ENCODE results near the gene HSPA1L.
"Not testable (repeated sequence)": the region's sequence is repeated elsewhere in the genome, so short reads cannot be mapped to it uniquely, and the experiment has no call there.

HSPA1L gene

DNA sequence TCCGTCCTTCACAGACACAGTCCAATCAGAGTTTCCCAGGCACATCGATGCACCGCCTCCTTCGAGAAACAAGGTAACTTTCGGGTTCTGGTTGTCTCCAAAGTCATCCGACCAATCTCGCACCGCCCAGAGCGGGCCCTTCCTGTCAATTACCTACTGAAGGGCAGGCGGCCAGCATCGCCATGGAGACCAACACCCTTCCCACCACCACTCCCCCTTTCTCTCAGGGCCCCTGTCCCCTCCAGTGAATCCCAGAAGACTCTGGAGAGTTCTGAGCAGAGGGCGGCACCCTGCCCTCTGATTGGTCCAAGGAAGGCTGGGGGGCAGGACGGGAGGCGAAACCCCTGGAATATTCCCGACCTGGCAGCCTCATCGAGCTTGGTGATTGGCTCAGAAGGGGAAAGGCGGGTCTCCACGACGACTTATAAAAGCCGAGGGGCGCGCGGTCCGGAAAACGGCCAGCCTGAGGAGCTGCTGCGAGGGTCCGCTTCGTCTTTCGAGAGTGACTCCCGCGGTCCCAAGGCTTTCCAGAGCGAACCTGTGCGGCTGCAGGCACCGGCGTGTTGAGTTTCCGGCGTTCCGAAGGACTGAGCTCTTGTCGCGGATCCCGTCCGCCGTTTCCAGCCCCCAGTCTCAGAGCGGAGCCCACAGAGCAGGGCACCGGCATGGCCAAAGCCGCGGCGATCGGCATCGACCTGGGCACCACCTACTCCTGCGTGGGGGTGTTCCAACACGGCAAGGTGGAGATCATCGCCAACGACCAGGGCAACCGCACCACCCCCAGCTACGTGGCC lies 12.4 kb upstream of the HSPA1L start, which contains the start of gene HSPA1B:
Gene HSPA1B, plus strand, starts transcription at position 453 of the 794 bp plus-strand sequence. Its CDS starts 213 bp downstream, at position 666.
- TF ChIP-seq ZNF70 (CRISPR knock-in tag; IDR thresholded peaks at IDR 0.05) (no peak), RARB (CRISPR knock-in tag; IDR thresholded peaks at IDR 0.05) (no peak), ZFP3 (CRISPR knock-in tag; IDR thresholded peaks at IDR 0.05) (no peak), ZFP30 (CRISPR knock-in tag; IDR thresholded peaks at IDR 0.05) (no peak), ESRRG (CRISPR knock-in tag; IDR thresholded peaks at IDR 0.05) (no peak), PPARA (CRISPR knock-in tag; IDR thresholded peaks at IDR 0.05; ENCODE audit: borderline replicate concordance) (no peak)
- TF ChIP-seq, protein P1, sequence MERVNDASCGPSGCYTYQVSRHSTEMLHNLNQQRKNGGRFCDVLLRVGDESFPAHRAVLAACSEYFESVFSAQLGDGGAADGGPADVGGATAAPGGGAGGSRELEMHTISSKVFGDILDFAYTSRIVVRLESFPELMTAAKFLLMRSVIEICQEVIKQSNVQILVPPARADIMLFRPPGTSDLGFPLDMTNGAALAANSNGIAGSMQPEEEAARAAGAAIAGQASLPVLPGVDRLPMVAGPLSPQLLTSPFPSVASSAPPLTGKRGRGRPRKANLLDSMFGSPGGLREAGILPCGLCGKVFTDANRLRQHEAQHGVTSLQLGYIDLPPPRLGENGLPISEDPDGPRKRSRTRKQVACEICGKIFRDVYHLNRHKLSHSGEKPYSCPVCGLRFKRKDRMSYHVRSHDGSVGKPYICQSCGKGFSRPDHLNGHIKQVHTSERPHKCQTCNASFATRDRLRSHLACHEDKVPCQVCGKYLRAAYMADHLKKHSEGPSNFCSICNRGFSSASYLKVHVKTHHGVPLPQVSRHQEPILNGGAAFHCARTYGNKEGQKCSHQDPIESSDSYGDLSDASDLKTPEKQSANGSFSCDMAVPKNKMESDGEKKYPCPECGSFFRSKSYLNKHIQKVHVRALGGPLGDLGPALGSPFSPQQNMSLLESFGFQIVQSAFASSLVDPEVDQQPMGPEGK (CRISPR knock-in tag; IDR thresholded peaks at IDR 0.05; ENCODE audit: borderline replicate concordance): no peak
- peak; percentile 90 for ATAC-seq

DNA sequence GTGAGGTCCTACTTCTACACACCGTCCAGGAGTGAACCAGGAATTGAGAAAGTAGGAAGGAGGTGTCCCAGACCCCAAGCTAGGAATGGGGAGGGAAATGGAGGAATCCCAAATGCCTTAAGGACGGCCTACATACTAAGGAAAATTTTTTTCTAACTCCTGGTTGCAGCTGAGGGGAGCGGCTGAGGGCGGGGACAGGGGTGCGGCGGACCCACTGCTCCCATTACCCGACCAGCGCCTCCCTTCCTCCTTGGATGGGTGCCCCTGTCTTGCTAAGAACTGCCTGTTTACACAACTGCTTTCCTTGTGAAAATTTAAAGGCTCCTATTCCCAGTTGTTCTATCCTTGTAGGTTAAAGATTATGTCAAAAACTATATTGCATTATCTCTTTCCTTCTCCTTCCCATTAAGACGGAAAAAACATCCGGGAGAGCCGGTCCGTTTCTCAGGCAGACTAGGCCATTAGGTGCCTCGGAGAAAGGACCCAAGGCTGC lies 11.8 kb upstream of the HSPA1L start:
- no peak for TF ChIP-seq ESRRG (CRISPR knock-in tag; IDR thresholded peaks at IDR 0.05)
- TF ChIP-seq ZFP30 (CRISPR knock-in tag; IDR thresholded peaks at IDR 0.05): no peak
- TF ChIP-seq, protein P2, sequence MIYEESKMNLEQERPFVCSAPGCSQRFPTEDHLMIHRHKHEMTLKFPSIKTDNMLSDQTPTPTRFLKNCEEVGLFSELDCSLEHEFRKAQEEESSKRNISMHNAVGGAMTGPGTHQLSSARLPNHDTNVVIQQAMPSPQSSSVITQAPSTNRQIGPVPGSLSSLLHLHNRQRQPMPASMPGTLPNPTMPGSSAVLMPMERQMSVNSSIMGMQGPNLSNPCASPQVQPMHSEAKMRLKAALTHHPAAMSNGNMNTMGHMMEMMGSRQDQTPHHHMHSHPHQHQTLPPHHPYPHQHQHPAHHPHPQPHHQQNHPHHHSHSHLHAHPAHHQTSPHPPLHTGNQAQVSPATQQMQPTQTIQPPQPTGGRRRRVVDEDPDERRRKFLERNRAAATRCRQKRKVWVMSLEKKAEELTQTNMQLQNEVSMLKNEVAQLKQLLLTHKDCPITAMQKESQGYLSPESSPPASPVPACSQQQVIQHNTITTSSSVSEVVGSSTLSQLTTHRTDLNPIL (CRISPR knock-in tag; IDR thresholded peaks at IDR 0.05; ENCODE audit: low read depth): no peak
- no peak for TF ChIP-seq GLIS3 (CRISPR knock-in tag; IDR thresholded peaks at IDR 0.05)
- TF ChIP-seq SNAI2 (CRISPR knock-in tag; IDR thresholded peaks at IDR 0.05): no peak
- no peak for TF ChIP-seq ZC3H10 (CRISPR knock-in tag; IDR thresholded peaks at IDR 0.05)
- no peak for TF ChIP-seq ISL1 (CRISPR knock-in tag; IDR thresholded peaks at IDR 0.05)
- TF ChIP-seq RARB (CRISPR knock-in tag; IDR thresholded peaks at IDR 0.05): no peak
- no peak for TF ChIP-seq CSDC2 (CRISPR knock-in tag; IDR thresholded peaks at IDR 0.05)
- TF ChIP-seq ARNTL (CRISPR knock-in tag; IDR thresholded peaks at IDR 0.05; ENCODE audit: borderline replicate concordance, low read depth): no peak
- TF ChIP-seq ZNF8 (CRISPR knock-in tag; IDR thresholded peaks at IDR 0.05): no peak
- TF ChIP-seq, protein P3, sequence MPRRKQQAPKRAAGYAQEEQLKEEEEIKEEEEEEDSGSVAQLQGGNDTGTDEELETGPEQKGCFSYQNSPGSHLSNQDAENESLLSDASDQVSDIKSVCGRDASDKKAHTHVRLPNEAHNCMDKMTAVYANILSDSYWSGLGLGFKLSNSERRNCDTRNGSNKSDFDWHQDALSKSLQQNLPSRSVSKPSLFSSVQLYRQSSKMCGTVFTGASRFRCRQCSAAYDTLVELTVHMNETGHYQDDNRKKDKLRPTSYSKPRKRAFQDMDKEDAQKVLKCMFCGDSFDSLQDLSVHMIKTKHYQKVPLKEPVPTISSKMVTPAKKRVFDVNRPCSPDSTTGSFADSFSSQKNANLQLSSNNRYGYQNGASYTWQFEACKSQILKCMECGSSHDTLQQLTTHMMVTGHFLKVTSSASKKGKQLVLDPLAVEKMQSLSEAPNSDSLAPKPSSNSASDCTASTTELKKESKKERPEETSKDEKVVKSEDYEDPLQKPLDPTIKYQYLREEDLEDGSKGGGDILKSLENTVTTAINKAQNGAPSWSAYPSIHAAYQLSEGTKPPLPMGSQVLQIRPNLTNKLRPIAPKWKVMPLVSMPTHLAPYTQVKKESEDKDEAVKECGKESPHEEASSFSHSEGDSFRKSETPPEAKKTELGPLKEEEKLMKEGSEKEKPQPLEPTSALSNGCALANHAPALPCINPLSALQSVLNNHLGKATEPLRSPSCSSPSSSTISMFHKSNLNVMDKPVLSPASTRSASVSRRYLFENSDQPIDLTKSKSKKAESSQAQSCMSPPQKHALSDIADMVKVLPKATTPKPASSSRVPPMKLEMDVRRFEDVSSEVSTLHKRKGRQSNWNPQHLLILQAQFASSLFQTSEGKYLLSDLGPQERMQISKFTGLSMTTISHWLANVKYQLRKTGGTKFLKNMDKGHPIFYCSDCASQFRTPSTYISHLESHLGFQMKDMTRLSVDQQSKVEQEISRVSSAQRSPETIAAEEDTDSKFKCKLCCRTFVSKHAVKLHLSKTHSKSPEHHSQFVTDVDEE (CRISPR knock-in tag; IDR thresholded peaks at IDR 0.05): no peak
- peak; percentile 36 for ATAC-seq

DNA sequence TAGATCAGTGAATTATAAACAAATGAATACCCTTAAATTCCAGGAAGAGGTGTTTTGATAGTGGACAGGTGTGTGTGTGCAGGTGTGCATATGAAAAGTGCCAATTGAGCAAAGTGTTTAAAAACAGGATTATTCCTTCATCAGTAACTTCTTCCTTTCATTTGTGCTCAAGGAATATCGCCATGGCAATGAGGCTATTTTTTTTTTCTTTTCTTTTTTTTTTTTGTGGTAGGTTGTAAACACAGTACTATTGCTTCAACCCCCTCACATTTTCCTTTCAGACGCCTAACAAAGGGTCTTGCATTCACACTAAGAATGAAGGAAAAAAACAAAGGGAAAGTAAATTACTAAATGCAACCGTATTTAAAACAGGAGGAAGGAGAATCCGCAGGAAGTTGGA lies 10.5 kb upstream of the HSPA1L start:
- no peak for TF ChIP-seq RARB (CRISPR knock-in tag; IDR thresholded peaks at IDR 0.05)
- no peak for TF ChIP-seq BACH2 (CRISPR knock-in tag; IDR thresholded peaks at IDR 0.05; ENCODE audit: borderline replicate concordance)
- TF ChIP-seq ZFP3 (CRISPR knock-in tag; IDR thresholded peaks at IDR 0.05): no peak
- TF ChIP-seq CSDC2 (CRISPR knock-in tag; IDR thresholded peaks at IDR 0.05): no peak
- TF ChIP-seq SNAI2 (CRISPR knock-in tag; IDR thresholded peaks at IDR 0.05): no peak
- no peak for TF ChIP-seq TOX (CRISPR knock-in tag; IDR thresholded peaks at IDR 0.05; ENCODE audit: borderline replicate concordance)
- TF ChIP-seq, protein P3 (CRISPR knock-in tag; IDR thresholded peaks at IDR 0.05): no peak
- TF ChIP-seq ZNF70 (CRISPR knock-in tag; IDR thresholded peaks at IDR 0.05): no peak
- TF ChIP-seq, protein P4, sequence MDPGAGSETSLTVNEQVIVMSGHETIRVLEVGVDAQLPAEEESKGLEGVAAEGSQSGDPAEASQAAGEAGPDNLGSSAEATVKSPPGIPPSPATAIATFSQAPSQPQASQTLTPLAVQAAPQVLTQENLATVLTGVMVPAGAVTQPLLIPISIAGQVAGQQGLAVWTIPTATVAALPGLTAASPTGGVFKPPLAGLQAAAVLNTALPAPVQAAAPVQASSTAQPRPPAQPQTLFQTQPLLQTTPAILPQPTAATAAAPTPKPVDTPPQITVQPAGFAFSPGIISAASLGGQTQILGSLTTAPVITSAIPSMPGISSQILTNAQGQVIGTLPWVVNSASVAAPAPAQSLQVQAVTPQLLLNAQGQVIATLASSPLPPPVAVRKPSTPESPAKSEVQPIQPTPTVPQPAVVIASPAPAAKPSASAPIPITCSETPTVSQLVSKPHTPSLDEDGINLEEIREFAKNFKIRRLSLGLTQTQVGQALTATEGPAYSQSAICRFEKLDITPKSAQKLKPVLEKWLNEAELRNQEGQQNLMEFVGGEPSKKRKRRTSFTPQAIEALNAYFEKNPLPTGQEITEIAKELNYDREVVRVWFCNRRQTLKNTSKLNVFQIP (CRISPR knock-in tag; IDR thresholded peaks at IDR 0.05; ENCODE audit: borderline replicate concordance, low read depth): no peak
- TF ChIP-seq ZNF565 (CRISPR knock-in tag; conservative IDR thresholded peaks at IDR 0.05; ENCODE audit: low read depth): no peak
- no peak for TF ChIP-seq ESRRG (CRISPR knock-in tag; IDR thresholded peaks at IDR 0.05)
- TF ChIP-seq, protein P2 (CRISPR knock-in tag; IDR thresholded peaks at IDR 0.05; ENCODE audit: low read depth): no peak
- no peak for ATAC-seq

DNA sequence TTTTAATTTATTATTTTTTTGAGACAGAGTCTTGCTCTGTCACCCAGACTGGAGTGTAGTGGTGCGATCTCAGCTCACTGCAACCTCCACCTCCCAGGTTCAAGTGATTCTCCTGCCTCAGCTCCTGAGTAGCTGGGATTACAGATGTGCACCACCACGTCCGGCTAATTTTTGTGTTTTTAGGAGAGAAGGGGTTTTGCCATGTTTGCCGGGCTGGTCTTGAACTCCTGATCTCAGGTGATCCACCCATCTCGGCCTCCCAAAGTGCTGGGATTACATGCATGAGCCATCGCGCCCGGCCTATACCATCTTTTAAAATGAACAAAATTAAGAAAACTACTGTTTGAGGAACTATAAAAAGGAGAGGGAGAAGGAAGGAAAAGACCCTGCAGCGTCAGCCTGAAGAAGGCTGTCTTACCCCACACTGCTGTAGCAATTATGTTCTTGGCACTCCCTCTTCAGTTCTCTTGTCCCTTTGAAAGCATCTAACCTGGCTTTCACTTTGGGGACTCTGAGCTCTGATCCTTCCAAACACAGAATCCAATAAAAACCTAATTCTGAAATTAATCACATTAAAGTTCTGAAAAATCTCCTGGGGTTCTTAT lies 8.6 kb upstream of the HSPA1L start:
- ATAC-seq: not testable (repeated sequence)
